GM23338 (cell line): ENCODE results near the gene MGME1. TPM values are rescaled to one million over a fixed set of nuclear protein-coding genes. Genes with fewer than 3 reads are reported as not detected.

Experiments
- ATAC-seq: fragments of 200-7000 bp; cut with Tn5 transposase; 3 replicates; pipeline ENCODE4 v1.9.1; 2020
- DNase-seq: peaks from one replicate; pipeline ENCODE4 v3.0.0-alpha.2; 2015; ENCODE audit warnings: low spot score
- H2AFZ ChIP-seq: fragments of 200-600 bp; sonication (generic); 2 replicates; pipeline ENCODE4 v1.8.0; 2016; ENCODE audit warnings: antibody characterized with exemption, mild to moderate bottlenecking, moderate library complexity
- H3F3A ChIP-seq: fragments of 200-600 bp; sonication (generic); replicated peaks from 2 replicates; pipeline ENCODE4 v1.8.0; 2017; ENCODE audit warnings: antibody characterized with exemption, mixed run types, low read depth
- H3K27ac ChIP-seq: fragments of 200-600 bp; sonication (generic); 2 replicates; pipeline ENCODE4 v1.6.1; 2016; ENCODE audit warnings: low read depth
- H3K27me3 ChIP-seq: fragments of 200-600 bp; sonication (generic); 2 replicates; pipeline ENCODE4 v1.8.0; 2016; ENCODE audit warnings: mild to moderate bottlenecking, mixed run types, moderate library complexity; ENCODE audit not compliant: insufficient read depth
- H3K36me3 ChIP-seq: fragments of 200-600 bp; sonication (generic); 2 replicates; pipeline ENCODE4 v1.8.0; 2016; ENCODE audit warnings: mild to moderate bottlenecking; ENCODE audit not compliant: insufficient read depth
- H3K4me1 ChIP-seq: fragments of 200-600 bp; sonication (generic); 2 replicates; pipeline ENCODE4 v1.8.0; 2016; ENCODE audit warnings: mild to moderate bottlenecking, moderate library complexity; ENCODE audit not compliant: insufficient read depth
- H3K4me2 ChIP-seq: fragments of 200-600 bp; sonication (generic); 2 replicates; pipeline ENCODE4 v1.7.1; 2017; ENCODE audit warnings: mixed run types
- H3K4me3 ChIP-seq: fragments of 200-600 bp; sonication (generic); 2 replicates; pipeline ENCODE4 v1.6.1; 2016; ENCODE audit warnings: mixed run types
- H3K79me2 ChIP-seq: fragments of 200-600 bp; sonication (generic); replicated peaks from 2 replicates; pipeline ENCODE4 v1.8.0; 2017; ENCODE audit warnings: mild to moderate bottlenecking; ENCODE audit not compliant: insufficient read depth
- H3K9me2 ChIP-seq: fragments of 200-600 bp; sonication (generic); 2 replicates; pipeline ENCODE4 v1.8.0; 2017; ENCODE audit not compliant: insufficient read depth
- H4K20me1 ChIP-seq: fragments of 200-600 bp; sonication (generic); replicated peaks from 2 replicates; pipeline ENCODE4 v1.8.0; 2017; ENCODE audit warnings: mild to moderate bottlenecking; ENCODE audit not compliant: insufficient read depth
- H3K27ac Mint-ChIP-seq: 2 replicates; pipeline ENCODE4 v1.8.0; 2020; ENCODE audit warnings: inconsistent platforms, mild to moderate bottlenecking, moderate library complexity, mixed read lengths
- H3K27me3 Mint-ChIP-seq: 3 replicates; pipeline ENCODE4 v1.8.0; 2022; ENCODE audit warnings: low read depth, mild to moderate bottlenecking, moderate library complexity, mixed read lengths, inconsistent platforms; ENCODE audit not compliant: insufficient read depth, poor library complexity
- H3K36me3 Mint-ChIP-seq: 3 replicates; pipeline ENCODE4 v1.8.0; 2021; ENCODE audit warnings: low read depth, mild to moderate bottlenecking, inconsistent platforms, moderate library complexity, mixed read lengths
- H3K4me1 Mint-ChIP-seq: 3 replicates; pipeline ENCODE4 v1.8.0; 2020; ENCODE audit warnings: mild to moderate bottlenecking, inconsistent platforms, mixed read lengths
- H3K4me3 Mint-ChIP-seq: 3 replicates; pipeline ENCODE4 v1.8.0; 2021; ENCODE audit warnings: moderate library complexity, mild to moderate bottlenecking, inconsistent platforms, mixed read lengths
- H3K9me3 Mint-ChIP-seq: 3 replicates; pipeline ENCODE4 v1.8.0; 2020; ENCODE audit warnings: moderate library complexity, mild to moderate bottlenecking, inconsistent platforms, mixed read lengths
- CREB1 ChIP-seq: fragments of 250-450 bp; sonication (Bioruptor Pico); IDR thresholded peaks from 2 replicates; pipeline ENCODE4 v1.5.0; 2020; ENCODE audit warnings: low read depth, mild to moderate bottlenecking, moderate library complexity
- EZH2phosphoT487 ChIP-seq: fragments of 200-600 bp; sonication (generic); IDR thresholded peaks from one replicate; pipeline ENCODE4 v1.8.1; 2018; ENCODE audit warnings: antibody characterized with exemption; ENCODE audit not compliant: unreplicated experiment
- JUNB ChIP-seq: IDR thresholded peaks from one replicate; pipeline ENCODE4 v1.6.1; 2016; ENCODE audit warnings: antibody characterized with exemption; ENCODE audit not compliant: unreplicated experiment
- POLR2AphosphoS5 ChIP-seq: IDR thresholded peaks from 2 replicates; pipeline ENCODE4 v1.6.1; 2016; ENCODE audit warnings: antibody characterized with exemption, low read depth
- ZNF114 ChIP-seq: fragments of 250-450 bp; sonication (Bioruptor Pico); IDR thresholded peaks from 2 replicates; pipeline ENCODE4 v1.5.0; 2020; ENCODE audit warnings: mild to moderate bottlenecking, moderate library complexity
- polyA plus RNA-seq: library from polyadenylated mRNA; unstranded; fragments of >200 nt; fragmentation: Nextera tagmentation; extraction: Ambion mirVana; gene quantifications from 2 replicates; pipeline ENCODE4 v1.2.1, GENCODE V29; 2016
- total RNA-seq: library from RNA; depleted of rRNA; stranded (reverse); fragments of >200 nt; shearing (Covaris generic); gene quantifications from 2 replicates; pipeline ENCODE4 v1.2.3, GENCODE V29; 2014
- TF ChIP-seq, protein P1 (sequence below): IDR thresholded peaks from 2 replicates; pipeline ENCODE4 v1.6.1; 2016; ENCODE audit warnings: antibody characterized with exemption
- TF ChIP-seq, protein P2 (sequence below): IDR thresholded peaks from one replicate; pipeline ENCODE4 v1.6.1; 2018; ENCODE audit warnings: antibody characterized with exemption; ENCODE audit not compliant: unreplicated experiment

MGME1 gene
- total and polyA plus RNA-seq, 2 experiments from 2014 or later, result 43.1 to 56.9 TPM

DNA sequence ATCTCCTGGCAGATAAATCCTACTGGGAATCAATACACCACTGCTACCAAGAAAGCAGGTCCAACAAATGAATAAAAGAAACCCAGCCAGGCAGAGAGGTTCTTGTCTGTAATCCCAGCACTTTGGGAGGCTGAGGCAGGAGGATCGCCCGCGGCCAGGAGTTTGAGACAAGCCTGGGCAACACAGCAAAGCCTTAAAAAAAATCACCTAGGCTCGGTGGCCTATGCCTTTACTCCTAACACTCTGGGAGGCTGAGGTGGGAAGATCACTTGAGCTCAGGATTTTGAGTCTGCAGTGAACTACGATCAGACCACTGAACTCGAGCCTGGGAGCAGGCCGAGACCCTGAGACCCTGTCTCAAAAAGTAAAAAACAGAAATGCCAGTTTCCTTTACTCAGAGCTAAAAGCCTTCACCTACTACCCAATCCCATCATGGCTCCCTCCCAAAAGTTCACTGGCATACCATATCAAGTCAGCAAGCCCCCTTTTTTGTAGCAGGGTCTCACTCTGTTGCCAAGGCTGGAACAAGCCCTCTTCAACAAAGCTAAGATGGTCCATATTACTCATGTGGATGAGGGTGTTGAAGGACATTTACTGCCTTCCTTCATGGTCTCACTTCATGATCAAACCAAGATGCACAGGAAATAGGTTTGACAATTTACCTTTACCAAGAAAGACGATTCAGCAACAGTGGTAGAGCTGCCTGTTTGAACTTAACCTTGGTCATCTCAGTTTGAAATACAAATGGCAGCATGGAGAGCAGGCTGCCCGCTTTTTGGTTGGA, 5.5 kb upstream of the MGME1 start:
- Mint-ChIP-seq H3K27me3 (peaks cover 19% of the 10 kb centered on the region), H3K4me3 (peak overlapping the region; percentile 84), H3K36me3 (peaks cover 78% of the 10 kb centered on the region), H3K9me3 (peaks cover 5% of the 10 kb centered on the region; the same call in 2 of the 3 replicates), H3K4me1 (peaks cover 74% of the 10 kb centered on the region), H3K27ac (peak overlapping the region; percentile 77)
- no peaks in the 10 kb centered on the region; the same call in 1 of the 2 replicates for H3K36me3 ChIP-seq
- peaks cover 100% of the 10 kb centered on the region for H3K79me2 ChIP-seq
- H2AFZ ChIP-seq, result no peak overlapping the region
- no peaks in the 10 kb centered on the region for H3K9me2 ChIP-seq
- H4K20me1 ChIP-seq, result peaks cover 83% of the 10 kb centered on the region
- H3F3A ChIP-seq, result 0 out of 2 replicates have a peak, but pooled peaks cover 3% of the 10 kb centered on the region
- peaks cover 74% of the 10 kb centered on the region for H3K4me1 ChIP-seq
- TF ChIP-seq, protein P1, sequence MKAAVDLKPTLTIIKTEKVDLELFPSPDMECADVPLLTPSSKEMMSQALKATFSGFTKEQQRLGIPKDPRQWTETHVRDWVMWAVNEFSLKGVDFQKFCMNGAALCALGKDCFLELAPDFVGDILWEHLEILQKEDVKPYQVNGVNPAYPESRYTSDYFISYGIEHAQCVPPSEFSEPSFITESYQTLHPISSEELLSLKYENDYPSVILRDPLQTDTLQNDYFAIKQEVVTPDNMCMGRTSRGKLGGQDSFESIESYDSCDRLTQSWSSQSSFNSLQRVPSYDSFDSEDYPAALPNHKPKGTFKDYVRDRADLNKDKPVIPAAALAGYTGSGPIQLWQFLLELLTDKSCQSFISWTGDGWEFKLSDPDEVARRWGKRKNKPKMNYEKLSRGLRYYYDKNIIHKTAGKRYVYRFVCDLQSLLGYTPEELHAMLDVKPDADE, result no peak
- TF ChIP-seq JUNB (no peak), POLR2AphosphoS5 (no peak)
- H3K27me3 ChIP-seq, result no peaks in the 10 kb centered on the region
- H3K27ac ChIP-seq, result peak overlapping the region; percentile 98
- peak overlapping the region; percentile 77 for H3K4me2 ChIP-seq
- no peak for DNase-seq
- H3K4me3 ChIP-seq, result peak overlapping the region; percentile 70
- ATAC-seq, result no peak

DNA sequence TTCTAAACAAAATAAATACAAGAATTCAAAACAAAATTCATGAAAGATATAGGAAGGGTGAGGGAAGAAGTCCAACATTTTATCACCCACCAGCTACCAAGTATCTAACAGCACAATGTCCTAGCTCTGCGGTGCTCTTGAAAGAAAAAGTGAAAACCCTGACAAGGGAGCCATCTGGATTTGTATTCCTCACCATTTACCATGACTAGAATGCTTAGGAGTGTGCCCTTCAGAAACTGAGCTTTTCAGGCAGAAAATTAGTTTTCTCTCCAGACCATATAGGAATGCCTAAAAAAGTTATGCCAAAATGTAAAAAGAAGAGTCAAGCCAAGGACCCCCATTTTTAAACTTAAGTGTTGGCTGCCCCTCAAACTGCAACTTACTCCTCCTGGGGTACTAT, 4.7 kb upstream of the MGME1 start:
- Mint-ChIP-seq H3K27ac (peak overlapping the region; percentile 77), H3K4me1 (peaks cover 68% of the 10 kb centered on the region), H3K36me3 (peaks cover 76% of the 10 kb centered on the region), H3K4me3 (peak overlapping the region; percentile 84), H3K9me3 (peaks cover 5% of the 10 kb centered on the region; the same call in 2 of the 3 replicates), H3K27me3 (peaks cover 23% of the 10 kb centered on the region)
- Histone ChIP-seq H3K27me3 (no peaks in the 10 kb centered on the region), H3K9me2 (no peaks in the 10 kb centered on the region), H2AFZ (no peak overlapping the region), H3K4me2 (peak overlapping the region; percentile 77), H3K36me3 (no peaks in the 10 kb centered on the region; the same call in 1 of the 2 replicates), H3K79me2 (peaks cover 96% of the 10 kb centered on the region), H4K20me1 (peaks cover 75% of the 10 kb centered on the region), H3K4me3 (peak overlapping the region; percentile 70), H3K4me1 (peaks cover 72% of the 10 kb centered on the region), H3K27ac (peak overlapping the region; percentile 98), H3F3A (0 out of 2 replicates have a peak, but pooled peaks cover 3% of the 10 kb centered on the region)
- TF ChIP-seq EZH2phosphoT487 (no peak), POLR2AphosphoS5 (no peak), JUNB (no peak), ZNF114 (CRISPR knock-in tag) (no peak), CREB1 (CRISPR knock-in tag) (no peak)
- TF ChIP-seq, protein P2, sequence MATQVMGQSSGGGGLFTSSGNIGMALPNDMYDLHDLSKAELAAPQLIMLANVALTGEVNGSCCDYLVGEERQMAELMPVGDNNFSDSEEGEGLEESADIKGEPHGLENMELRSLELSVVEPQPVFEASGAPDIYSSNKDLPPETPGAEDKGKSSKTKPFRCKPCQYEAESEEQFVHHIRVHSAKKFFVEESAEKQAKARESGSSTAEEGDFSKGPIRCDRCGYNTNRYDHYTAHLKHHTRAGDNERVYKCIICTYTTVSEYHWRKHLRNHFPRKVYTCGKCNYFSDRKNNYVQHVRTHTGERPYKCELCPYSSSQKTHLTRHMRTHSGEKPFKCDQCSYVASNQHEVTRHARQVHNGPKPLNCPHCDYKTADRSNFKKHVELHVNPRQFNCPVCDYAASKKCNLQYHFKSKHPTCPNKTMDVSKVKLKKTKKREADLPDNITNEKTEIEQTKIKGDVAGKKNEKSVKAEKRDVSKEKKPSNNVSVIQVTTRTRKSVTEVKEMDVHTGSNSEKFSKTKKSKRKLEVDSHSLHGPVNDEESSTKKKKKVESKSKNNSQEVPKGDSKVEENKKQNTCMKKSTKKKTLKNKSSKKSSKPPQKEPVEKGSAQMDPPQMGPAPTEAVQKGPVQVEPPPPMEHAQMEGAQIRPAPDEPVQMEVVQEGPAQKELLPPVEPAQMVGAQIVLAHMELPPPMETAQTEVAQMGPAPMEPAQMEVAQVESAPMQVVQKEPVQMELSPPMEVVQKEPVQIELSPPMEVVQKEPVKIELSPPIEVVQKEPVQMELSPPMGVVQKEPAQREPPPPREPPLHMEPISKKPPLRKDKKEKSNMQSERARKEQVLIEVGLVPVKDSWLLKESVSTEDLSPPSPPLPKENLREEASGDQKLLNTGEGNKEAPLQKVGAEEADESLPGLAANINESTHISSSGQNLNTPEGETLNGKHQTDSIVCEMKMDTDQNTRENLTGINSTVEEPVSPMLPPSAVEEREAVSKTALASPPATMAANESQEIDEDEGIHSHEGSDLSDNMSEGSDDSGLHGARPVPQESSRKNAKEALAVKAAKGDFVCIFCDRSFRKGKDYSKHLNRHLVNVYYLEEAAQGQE, result no peak
- no peak for ATAC-seq
- DNase-seq, result no peak
